Amniotic epithelial cell (primary cell): ENCODE data around the gene EYA2.
A peak's percentile ranks its signal among the peaks of the same experiment; 100 is the strongest.

Experiments used
- DNase-seq: peaks from one replicate; pipeline ENCODE4 v3.0.0-alpha.2; 2010; ENCODE audit warnings: low read depth

EYA2 gene

DNA sequence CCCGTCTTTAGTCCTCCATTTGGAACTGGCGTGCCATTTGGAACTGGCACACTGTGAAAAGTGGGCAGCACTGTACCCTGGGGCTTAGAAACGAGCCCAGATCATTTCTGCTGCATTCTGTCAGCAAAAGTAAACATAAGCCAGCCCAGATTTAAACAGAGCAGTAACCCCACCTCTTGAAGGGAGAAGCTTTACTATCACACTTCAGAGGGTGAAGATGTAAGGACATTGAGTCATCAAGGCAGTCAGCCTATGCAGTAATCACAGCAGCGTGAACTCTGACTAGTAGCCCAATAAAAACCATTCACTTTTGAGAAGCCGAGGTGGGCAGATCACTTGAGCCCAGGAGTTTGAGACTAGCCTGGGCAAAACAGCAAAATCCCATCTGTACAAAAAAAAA is 216.9 kb downstream of the EYA2 start:
- DNase-seq = no peak

GRCh38 chr20:47113362-47114109 is 218.9 kb downstream of the EYA2 start:
- peak; percentile 46 for DNase-seq

DNA sequence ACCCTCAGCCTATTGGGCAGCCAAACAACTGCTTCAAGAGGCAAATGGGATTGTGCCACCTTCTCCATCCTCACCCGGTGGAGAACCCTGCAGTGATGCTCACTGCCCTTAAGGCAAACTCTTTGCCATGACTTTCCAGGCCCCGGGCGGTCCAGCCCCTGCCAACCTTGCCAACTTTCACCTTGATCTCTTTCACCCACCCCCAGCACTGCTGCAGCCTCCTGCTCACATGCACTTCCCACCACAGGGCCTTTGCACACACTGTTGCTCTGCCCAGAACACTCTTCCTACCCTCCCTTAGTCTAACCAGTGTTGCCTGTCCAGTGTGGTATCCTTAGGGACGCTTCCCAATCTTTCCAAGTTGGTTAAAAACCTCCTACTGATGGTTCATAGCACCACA is 221.1 kb downstream of the EYA2 start:
- DNase-seq = no peak

DNA sequence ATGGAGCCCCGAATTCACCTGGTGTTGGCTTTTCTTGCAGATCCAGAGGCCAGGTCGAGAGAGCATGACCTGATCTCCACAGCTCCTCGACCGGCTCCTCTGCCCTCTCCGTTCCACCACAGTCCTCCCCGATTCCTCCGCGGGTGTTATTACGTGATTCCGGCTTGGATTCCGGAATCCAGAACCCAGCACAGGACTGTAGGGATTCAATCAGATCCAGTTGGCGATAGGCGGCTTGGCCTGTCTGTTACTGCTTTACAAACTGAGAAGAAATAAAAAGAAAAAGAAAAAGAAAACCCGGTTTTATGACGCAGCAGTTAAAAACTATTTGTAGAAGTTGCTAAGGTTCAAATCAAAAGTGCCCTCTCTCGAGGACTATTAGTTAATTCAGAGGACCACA is 222.7 kb downstream of the EYA2 start:
- DNase-seq = no peak

DNA sequence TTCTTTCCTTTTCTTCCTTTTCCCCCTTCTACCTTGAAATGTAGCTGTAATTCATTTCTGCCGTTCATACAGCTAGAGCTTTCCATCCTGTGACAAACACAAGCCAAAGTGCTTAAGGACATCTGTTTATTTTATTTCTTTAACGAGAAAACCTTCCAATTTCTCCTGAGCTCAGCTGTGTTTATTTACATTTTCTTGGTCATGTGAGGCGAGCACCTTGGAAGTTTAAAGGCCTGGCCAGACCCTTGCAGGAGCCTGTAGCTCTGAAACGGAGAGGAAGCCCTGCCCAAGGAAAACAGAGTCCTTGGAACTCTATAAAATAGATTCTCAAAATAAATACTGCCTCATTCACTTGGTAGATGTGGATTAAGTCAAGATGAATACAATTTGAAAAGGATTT is 223.1 kb downstream of the EYA2 start:
- DNase-seq = no peak

- DNase-seq = no peak
Observed at GRCh38 chr20:47118206-47118605, 223.6 kb downstream of the EYA2 start.

GRCh38 chr20:47118641-47119040 is 224.0 kb downstream of the EYA2 start:
- DNase-seq = no peak

- no peak for DNase-seq
Observed at GRCh38 chr20:47120346-47120936, 225.8 kb downstream of the EYA2 start.

DNA sequence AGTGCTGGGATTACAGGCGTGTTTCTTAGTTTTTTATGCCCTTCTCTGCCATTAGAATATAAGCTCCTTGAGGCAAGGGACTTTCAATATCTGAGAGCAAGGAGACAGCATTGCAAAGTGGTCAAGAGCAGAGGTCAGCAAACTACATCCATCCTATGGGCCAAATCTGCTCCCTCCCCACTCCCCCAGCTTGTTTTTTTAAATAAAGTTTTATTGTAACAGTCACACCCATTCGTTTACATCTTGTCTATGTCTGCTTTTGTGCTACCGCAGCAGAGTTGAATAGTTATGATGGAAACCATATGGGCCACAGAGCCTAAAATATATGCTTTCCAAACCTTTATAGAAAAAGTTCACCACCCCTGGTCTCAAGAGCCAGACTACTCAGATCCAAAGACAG is 227.9 kb downstream of the EYA2 start:
- DNase-seq = no peak

DNA sequence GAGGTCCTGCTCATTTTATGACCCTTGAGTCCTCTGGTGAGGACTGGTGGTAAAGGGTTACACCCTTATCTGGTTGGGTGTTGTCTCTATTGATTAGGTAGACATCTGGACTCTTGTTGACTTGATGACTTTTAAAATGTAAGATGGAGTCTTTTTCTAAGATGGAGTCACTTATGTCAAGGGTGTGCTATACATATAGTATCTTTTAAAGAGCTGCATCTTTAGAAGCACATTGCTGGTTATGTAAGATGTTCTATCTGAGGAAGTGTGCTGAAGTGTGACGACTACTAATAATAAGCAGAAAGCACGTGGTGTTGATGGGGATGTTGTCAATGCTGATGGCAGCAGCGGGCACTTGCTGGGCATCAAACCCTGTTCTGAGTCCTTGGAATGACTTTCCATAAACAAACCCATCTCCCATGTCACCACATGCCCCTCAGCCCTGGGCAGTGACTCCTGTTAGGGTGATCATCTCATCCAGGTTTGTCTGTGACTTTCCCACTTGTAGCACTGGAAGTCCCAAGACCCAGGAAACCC is 229.6 kb downstream of the EYA2 start:
- DNase-seq = no peak

DNA sequence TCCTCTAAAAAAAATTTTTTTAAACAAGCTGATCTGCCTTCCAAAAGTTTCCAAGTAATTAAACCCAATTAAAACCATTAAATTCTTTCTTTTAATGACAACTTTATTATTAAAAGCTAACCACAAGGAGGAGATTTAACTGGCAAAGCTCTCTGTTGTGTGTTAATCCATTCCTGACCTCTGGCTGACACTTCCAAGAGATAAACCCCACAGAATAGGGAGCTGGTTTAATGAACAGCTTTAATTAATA is 230.8 kb downstream of the EYA2 start:
- peak; percentile 56 for DNase-seq

DNA sequence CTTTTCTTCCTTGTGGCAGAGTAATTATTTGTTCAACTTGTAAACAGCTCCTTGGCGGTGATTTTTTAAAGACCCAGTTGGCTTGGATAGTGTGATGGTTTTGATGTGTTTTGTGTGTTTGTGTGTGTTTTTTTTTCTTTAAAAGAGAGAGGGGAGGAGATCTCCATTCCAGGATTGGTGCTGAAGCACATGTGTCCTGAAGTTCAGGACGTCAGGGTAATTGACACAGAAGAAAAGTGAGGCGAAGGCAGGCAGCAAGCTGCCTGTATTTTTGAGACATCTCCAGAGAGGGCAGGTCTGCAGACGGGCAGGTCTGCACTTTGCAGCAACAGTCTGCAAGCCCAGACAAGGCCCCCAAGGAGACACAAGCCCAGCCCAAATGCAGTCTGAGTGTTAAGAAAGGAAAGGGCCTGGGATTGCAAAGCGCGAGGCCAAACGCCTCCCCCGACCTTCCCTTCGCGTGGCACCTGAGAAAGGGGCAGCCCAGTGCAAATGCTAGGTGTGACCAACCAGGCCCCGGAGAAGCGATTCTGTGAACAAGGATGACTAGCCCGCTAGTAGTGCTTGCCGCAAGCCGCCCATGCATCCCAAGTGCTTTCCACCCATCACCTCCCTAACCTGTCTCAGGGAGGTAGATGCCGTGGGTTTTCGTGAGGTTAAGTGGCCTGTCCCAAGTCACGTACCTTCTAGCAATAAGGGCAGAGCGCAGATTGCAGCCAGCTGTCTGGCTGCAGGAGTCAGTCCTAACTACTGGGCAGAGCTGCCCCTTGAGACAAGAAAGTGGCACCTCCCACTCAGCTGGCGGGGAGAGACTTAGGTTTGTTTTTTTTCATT is 231.3 kb downstream of the EYA2 start:
- no peak for DNase-seq

GRCh38 chr20:47126709-47127108 is 232.1 kb downstream of the EYA2 start:
- DNase-seq = peak; percentile 75

DNA sequence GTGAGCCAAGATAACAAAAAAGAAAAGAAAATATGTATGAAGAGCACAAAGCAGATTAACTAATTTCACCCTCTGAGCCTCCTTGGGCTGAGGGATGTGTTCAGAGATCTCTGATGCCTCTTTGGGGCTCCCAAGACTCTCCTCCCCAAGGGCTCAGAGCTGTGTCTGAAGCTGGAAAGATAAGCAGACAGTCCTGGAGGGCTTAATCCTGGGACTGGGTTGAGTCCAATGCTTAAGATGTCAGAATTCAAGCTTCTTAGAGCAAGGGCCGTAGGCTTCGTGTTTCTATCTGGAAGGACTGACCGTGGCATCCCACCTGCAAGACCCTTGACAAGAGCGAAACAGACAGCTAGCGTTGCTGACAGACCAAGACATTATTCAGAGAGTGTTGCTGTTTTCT is 232.9 kb downstream of the EYA2 start:
- DNase-seq = no peak

GRCh38 chr20:47127999-47128398 is 233.4 kb downstream of the EYA2 start:
- no peak for DNase-seq

GRCh38 chr20:47129306-47129705 is 234.7 kb downstream of the EYA2 start:
- no peak for DNase-seq

GRCh38 chr20:47133809-47134456 is 239.3 kb downstream of the EYA2 start:
- DNase-seq = peak; percentile 85

GRCh38 chr20:47136782-47137181 is 242.1 kb downstream of the EYA2 start:
- no peak for DNase-seq

GRCh38 chr20:47137231-47137870 is 242.7 kb downstream of the EYA2 start:
- DNase-seq = no peak

GRCh38 chr20:47139934-47140535 is 245.4 kb downstream of the EYA2 start:
- DNase-seq = no peak

- no peak for DNase-seq
Observed at GRCh38 chr20:47141350-47141921, 246.8 kb downstream of the EYA2 start.
